HL-60 (cell line): ENCODE data around the gene ZNF106.

Experiments
- DNase-seq, 2 experiments: peaks; one replicate each; pipeline ENCODE4 v3.0.0-alpha.2; 2010 to 2020; ENCODE audit warnings: low read depth in 1 of 2, low spot score in 1 of 2
- H3K27ac ChIP-seq: fragments of 250-450 bp; sonication (Bioruptor Pico); replicated peaks from 2 replicates; pipeline ENCODE4 v1.5.1; 2020; ENCODE audit warnings: mild to moderate bottlenecking, moderate library complexity
- H3K27me3 ChIP-seq: fragments of 250-450 bp; sonication (Bioruptor Pico); 2 replicates; pipeline ENCODE4 v1.5.1; 2021; ENCODE audit warnings: mild to moderate bottlenecking, moderate library complexity; ENCODE audit not compliant: insufficient read depth, poor library complexity, severe bottlenecking
- H3K4me3 ChIP-seq: replicated peaks from 2 replicates; pipeline ENCODE4 v1.5.1; 2011; ENCODE audit warnings: mild to moderate bottlenecking, control low read depth, low read length; ENCODE audit not compliant: insufficient read depth
- GABPA ChIP-seq: IDR thresholded peaks from 2 replicates; pipeline ENCODE4 v1.6.1; 2012; ENCODE audit warnings: low read depth
- POLR2AphosphoS5 ChIP-seq: IDR thresholded peaks from 2 replicates; pipeline ENCODE4 v1.6.1; 2012; ENCODE audit warnings: low read depth
- SPI1 ChIP-seq: IDR thresholded peaks from 2 replicates; pipeline ENCODE4 v1.6.1; 2012; ENCODE audit warnings: low read depth, mild to moderate bottlenecking, borderline replicate concordance
- TF ChIP-seq, protein P1 (sequence below): IDR thresholded peaks from 2 replicates; pipeline ENCODE4 v1.6.1; 2012; ENCODE audit warnings: low read depth; ENCODE audit not compliant: insufficient replicate concordance
- TF ChIP-seq, protein P2 (sequence below): IDR thresholded peaks from one replicate; pipeline ENCODE4 v1.5.1; 2011; ENCODE audit warnings: low read length, control low read depth, inconsistent platforms; ENCODE audit not compliant: insufficient read depth

ZNF106 gene

DNA sequence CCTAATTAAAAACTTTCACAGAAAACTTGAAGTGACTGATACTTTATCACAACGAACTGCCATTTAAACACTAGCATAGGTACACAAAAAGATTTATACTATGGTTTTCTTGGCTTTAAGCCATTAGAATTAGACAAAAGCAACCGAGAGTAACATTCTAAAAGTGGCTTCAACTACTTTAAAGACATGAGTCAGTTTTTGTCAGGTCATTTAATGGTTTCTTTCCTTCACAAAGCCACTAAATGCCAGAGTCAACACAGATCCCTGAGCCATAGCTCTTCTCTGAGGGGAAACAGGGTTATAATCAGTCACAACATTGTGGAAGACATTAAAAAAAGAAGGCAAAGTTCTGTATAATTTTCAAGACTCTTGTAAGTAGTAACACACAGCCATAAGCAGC is 77.0 kb downstream of the ZNF106 start:
- Histone ChIP-seq H3K27ac (no peak overlapping the region), H3K4me3 (no peak overlapping the region), H3K27me3 (no peaks in the 10 kb centered on the region)
- no peak for TF ChIP-seq GABPA
- TF ChIP-seq, protein P1, sequence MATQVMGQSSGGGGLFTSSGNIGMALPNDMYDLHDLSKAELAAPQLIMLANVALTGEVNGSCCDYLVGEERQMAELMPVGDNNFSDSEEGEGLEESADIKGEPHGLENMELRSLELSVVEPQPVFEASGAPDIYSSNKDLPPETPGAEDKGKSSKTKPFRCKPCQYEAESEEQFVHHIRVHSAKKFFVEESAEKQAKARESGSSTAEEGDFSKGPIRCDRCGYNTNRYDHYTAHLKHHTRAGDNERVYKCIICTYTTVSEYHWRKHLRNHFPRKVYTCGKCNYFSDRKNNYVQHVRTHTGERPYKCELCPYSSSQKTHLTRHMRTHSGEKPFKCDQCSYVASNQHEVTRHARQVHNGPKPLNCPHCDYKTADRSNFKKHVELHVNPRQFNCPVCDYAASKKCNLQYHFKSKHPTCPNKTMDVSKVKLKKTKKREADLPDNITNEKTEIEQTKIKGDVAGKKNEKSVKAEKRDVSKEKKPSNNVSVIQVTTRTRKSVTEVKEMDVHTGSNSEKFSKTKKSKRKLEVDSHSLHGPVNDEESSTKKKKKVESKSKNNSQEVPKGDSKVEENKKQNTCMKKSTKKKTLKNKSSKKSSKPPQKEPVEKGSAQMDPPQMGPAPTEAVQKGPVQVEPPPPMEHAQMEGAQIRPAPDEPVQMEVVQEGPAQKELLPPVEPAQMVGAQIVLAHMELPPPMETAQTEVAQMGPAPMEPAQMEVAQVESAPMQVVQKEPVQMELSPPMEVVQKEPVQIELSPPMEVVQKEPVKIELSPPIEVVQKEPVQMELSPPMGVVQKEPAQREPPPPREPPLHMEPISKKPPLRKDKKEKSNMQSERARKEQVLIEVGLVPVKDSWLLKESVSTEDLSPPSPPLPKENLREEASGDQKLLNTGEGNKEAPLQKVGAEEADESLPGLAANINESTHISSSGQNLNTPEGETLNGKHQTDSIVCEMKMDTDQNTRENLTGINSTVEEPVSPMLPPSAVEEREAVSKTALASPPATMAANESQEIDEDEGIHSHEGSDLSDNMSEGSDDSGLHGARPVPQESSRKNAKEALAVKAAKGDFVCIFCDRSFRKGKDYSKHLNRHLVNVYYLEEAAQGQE: no peak
- DNase-seq: no peak

DNA sequence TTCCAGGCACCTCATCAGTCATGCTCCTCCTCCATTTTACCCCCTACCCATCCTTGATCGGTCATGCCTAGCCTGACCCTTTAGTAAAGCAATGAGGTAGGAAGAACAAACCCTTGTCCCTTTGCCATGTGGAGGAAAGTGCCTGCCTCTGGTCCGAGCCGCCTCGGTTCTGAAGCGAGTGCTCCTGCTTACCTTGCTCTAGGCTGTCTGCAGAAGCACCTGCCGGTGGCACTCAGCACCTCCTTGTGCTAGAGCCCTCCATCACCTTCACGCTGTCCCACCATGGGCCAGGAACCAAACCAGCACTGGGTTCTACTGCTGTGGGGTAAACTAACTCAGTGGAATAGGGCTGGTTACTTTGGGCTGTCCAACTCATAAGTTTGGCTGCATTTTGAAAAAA is 79.1 kb downstream of the ZNF106 start:
- Histone ChIP-seq H3K4me3 (no peak overlapping the region), H3K27me3 (no peaks in the 10 kb centered on the region), H3K27ac (no peak overlapping the region)
- no peak for DNase-seq
- TF ChIP-seq, protein P1: no peak
- TF ChIP-seq, protein P2, sequence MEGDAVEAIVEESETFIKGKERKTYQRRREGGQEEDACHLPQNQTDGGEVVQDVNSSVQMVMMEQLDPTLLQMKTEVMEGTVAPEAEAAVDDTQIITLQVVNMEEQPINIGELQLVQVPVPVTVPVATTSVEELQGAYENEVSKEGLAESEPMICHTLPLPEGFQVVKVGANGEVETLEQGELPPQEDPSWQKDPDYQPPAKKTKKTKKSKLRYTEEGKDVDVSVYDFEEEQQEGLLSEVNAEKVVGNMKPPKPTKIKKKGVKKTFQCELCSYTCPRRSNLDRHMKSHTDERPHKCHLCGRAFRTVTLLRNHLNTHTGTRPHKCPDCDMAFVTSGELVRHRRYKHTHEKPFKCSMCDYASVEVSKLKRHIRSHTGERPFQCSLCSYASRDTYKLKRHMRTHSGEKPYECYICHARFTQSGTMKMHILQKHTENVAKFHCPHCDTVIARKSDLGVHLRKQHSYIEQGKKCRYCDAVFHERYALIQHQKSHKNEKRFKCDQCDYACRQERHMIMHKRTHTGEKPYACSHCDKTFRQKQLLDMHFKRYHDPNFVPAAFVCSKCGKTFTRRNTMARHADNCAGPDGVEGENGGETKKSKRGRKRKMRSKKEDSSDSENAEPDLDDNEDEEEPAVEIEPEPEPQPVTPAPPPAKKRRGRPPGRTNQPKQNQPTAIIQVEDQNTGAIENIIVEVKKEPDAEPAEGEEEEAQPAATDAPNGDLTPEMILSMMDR: no peak
- no peak for TF ChIP-seq SPI1
- no peak for TF ChIP-seq POLR2AphosphoS5
- TF ChIP-seq GABPA: no peak

DNA sequence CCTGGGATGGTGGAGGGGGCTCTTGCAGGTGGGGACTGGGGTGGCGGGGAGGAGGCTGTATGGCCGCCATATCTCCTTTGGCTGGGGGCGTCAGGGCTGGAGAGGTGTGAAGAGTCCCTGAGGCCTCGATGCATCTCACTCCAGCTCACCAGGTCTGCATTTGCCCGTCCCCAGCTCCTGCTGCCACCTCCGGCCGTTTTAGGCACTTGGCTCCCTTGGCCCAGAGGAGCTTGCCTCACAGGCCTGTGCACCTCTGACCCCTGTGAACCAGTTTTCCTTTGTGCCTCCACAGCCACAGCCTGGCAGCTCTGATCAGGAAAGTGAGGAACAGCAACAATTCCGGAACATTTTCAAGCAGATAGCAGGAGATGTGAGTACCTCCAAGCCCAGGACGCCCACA is 81.9 kb downstream of the ZNF106 start:
- TF ChIP-seq, protein P2: no peak
- TF ChIP-seq GABPA: no peak
- TF ChIP-seq POLR2AphosphoS5: no peak
- TF ChIP-seq, protein P1: no peak
- TF ChIP-seq SPI1: no peak
- H3K27me3 ChIP-seq: no peaks in the 10 kb centered on the region

DNA sequence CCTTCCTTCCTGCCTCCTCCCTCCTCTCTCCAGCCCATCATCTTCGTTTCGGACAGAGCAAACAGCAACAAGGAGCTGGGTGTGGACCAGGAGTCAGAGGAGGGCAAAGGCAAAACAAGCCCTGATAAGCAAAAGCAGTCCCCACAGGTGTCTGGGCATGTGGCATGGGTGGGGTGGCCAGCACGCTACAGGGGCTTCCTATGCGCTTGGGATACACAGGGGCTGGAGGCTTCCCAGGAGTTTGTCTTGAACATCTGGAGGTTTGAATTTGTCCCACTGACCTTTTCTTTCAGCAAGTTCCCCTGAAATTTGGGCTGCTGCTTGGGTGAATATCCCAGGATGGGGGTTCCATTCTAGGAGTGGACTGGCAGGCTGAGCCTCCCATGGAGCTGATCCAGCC is 82.8 kb downstream of the ZNF106 start:
- no peak overlapping the region for H3K27ac ChIP-seq
- DNase-seq: no peak
- TF ChIP-seq, protein P1: no peak
- TF ChIP-seq GABPA (no peak), SPI1 (no peak), POLR2AphosphoS5 (no peak)
- TF ChIP-seq, protein P2: no peak

More for the DNA sequence above, 81.9 kb downstream of the ZNF106 start:
- DNase-seq: no peak
- H3K27ac ChIP-seq: no peak overlapping the region
- H3K4me3 ChIP-seq: no peak overlapping the region

More for the DNA sequence above, 82.8 kb downstream of the ZNF106 start:
- no peaks in the 10 kb centered on the region for H3K27me3 ChIP-seq
- no peak overlapping the region for H3K4me3 ChIP-seq
